HG03460 (cell line): ENCODE data around the gene STAMBP.
"Not testable (repeated sequence)": the region's sequence is repeated elsewhere in the genome, so short reads cannot be mapped to it uniquely, and the experiment has no call there.

Experiments
- ATAC-seq: cut with Tn5 transposase; IDR thresholded peaks from one replicate; pipeline ENCODE4 v1.9.1; 2021; ENCODE audit not compliant: unreplicated experiment

The STAMBP gene

DNA sequence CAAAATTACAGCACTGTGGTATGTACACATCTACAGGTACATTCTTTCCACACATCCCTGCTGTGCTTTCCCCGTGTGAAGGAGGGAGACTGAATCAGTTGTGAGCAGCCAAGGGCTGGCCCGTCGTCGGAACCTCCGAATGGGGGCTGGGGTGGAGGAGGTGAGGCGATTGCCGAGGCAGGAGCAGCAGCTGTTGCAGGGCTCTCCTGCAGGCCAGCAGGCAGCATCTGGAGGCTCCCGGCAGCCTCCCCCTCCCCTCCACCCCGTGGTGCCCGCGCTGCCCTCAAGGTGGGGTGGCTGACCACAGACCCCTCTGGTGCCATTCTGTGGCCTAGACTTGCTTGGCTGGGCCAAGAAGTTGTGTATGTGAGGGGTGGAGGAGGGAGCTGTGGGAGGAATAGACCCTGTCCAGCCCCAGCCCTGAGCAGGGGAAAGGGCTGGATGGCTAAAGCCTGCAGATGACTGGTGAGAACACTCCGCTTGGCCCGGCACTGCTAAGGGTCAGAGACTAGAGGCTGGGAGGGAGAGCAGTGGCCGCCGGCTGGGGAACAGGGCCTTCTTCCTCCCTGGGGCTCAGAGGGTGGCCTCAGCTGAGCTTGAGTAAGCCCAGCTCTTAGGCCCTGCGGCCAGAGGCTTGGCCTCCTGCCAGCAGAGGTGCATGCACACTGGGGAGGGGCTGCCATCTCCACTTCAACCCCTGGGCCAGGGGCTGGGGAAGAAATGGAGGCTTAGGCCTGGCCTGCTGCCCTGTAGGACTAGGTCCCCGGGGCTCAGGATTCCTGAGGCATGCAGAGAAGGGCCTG is 7.6 kb downstream of the STAMBP start:
- no peak for ATAC-seq

DNA sequence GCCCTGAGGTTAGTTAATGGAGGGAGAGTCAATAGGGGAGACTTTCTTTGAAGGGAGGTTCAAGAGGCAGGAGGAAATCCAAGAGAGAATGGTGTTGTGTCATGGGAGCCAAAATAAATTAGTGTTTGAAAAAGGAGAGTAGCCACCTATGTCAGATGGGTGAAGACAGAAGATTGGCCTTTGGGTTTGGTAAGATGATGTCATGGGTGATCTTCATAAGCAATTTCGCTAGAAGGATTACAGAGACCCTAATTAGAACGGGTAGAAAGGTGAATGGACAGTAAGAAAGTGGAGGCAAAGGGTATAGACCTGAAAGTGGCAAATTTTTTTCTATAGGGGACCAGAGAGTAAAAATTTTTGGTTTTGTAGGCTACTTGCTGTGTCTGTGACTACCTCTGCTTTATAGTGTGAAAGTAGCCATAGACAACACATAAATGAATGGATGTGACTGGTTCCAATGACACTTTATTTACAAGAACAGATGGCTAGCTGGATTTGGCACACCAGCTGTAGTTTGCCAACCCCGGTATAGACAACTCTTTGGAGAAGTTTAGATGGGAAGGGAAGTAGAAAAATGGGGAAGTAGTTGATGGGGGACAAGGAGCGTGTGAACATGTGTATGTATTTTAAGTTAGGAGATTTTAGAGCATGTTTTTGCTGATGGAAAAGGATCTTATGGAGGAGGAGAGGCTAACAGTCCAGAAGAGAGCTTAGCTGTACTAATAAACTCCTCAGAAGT is 9.3 kb downstream of the STAMBP start:
- no peak for ATAC-seq

DNA sequence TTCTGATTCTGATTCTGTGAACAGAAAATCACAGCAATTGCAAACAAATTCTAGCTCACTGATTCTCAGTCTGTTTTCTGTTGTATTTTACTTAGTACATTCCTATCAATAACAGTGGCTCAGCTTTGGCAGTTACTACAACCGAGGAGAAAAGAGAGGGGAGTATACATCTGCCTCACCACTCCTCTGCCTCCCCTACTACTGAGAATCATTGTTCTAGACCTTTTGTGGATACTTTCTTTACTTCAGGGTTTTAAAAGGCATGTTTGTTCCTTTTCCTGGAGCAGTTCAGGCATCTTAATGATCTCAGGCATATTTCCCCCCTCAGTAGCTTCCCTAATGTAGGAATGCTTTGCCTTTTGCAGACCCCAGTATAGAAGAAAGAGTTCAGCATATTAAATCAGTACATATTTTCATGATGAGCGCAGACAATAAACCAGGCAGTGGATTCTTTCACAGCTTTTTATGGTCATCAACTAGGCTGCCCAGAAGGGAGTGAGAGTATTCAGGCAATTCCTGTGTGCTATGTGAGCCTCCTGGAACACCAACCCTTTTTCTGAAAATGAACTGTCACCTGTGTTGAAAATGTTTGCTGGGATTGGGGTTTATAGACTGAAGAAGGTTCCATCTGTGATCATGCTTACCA is 10.3 kb downstream of the STAMBP start:
- ATAC-seq, result no peak

DNA sequence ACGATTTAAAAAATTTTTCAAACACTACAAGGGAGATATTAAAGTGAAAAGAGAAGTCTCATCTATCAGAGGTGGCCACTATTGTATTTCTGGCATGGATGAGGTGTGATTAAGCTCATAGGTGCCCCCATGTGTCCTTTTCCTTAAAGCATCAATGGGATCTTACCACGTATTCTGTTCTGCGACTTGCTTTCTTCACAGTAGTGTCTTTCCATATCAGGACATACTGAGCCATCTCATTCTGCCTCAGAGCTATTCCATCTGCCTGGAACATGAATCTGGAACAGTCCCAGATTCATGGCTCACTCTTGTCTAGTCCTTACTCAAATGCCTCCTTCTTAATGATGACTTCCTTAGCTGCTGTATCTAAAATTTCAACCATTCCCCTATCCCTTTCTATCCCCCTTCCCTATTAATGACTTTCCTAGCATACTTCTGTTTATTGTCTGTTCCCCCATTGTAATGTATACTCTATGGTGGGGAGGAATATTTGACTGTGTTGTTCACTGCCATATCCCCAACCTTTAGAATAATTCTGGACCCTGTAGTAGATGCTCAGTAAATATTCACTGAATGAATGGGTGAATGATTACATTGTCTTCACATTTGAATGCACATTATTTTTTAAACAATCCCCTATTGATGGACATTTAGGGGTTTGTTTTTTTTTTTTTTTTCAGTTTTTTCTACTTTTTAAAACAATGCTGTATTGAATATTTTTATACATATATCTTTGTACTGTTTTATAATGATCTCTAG is 11.1 kb downstream of the STAMBP start:
- no peak for ATAC-seq

DNA sequence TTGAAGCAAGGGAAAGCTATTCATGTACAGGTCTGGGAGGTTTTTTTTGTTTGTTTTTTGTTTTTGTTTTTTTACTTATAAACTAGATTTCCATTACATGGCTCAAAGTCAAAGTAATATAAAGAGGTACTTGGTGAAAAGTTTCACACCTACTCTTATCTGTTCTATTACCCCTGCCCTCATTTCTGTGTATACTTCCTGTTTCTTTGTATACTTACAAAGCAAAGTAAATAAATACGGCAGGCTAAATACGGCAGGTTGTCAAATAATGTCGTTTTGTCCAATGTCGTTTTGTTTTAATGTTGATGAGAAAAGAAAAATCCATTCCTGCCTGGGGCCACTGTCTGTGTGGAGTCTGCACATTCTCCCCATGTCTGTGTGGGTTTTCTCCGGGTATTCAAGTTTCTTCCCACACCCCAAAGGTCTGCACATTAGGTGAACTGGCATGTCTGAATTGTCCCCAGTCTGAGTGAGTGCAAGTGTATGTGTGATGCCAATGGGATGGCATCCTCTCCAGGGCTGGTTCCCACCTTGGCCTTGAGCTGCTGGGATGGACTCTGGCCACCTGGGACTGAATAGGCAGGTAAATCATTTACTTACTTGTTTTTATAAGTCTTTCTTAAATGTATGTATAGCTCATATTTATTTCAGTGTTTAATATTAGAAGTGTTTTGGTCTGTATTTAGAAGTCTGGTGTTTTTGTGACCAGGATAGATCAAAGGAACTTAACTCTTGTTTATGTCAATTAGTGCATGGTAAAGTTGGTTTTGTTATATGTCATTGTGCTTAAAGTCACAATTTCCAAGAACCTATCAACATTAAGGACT is 13.4 kb downstream of the STAMBP start:
- no peak for ATAC-seq

DNA sequence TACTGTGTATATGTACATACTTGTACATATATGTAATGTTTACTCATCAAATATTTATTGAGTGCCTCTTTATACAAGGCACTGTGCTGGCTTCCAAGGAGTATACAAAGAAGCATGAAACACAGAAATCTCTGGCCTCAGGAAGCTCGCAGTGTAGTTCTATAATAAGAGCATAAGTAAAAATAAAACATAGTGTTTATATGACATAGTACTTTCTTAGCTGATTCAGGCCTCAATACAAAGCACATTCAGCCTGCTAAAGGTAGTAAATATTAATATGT is 13.9 kb downstream of the STAMBP start:
- no peak for ATAC-seq

DNA sequence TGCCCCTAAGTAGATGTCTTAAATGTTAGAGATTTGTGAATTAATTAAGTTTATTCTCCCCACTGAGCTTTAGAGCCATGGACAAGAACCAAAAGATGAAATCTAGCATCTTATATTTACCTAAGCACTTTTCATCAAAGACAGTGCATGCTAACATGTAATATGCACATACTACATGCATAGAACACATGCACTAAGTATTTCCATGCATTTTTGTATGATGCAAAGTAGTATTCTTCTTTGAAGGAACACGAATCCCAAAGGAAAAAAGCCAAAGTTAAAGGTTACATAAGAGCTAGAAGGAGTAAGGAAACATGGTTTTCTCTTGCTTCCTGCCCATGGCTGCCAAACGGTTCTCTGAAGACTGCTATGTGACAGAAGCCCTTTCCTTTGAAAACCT is 15.3 kb downstream of the STAMBP start:
- no peak for ATAC-seq

DNA sequence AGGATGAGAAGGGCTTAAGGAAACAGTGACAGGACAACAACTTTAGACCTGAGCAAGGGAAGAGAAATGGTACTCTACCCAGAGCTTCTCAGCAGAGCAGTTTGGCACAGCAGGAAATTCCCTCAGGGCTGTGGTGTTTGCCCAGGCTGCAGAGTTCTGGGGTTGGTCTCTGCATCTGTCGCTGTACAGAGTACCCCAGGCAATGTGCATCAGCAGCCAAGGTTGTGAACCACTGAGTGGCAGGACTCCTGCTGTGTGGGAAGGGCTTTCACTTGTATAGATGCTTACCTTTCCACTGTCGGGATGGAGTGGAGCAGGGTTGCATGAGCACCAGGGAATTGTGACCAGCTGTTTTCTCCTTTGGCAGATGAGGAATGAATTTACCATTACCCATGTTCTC is 21.2 kb downstream of the STAMBP start:
- ATAC-seq, result no peak

DNA sequence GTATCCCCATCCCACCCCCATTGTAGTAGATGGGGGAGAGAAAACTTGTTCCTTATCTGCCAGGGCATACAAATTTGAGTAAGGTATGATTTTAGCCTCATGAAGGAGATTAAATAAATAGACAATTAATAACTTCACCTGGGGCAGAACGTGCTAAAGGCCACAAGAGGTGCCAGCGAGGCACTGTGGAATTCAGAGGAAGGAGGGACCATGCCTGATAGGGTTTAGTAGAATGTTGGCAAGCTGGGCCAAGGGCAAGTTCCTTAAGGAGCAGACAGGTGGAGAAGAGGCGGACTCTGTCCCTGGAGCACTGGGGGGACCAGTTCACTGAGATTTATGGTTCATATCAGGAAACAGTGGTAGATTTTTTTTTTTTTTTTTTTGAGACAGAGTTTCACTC is 22.5 kb downstream of the STAMBP start:
- no peak for ATAC-seq

DNA sequence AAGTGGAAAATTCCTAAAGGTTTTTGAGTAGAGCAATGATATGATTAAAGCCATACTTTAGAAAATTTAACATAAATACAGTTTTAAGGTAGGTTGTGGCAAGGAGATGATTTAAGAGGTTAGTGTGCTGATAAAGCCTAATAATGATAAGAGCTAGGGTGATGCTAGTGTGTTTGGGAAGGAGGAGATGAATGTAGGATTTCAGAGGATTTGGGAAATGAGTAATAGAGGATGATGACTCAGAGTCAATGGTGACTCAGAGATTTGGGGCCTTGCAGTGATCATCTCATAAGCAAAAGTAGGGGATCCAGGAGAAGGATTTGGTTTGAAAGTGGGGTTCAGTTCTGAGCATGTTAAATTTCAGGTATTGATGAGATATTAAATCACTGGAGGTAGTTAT is 23.3 kb downstream of the STAMBP start:
- ATAC-seq, result no peak

DNA sequence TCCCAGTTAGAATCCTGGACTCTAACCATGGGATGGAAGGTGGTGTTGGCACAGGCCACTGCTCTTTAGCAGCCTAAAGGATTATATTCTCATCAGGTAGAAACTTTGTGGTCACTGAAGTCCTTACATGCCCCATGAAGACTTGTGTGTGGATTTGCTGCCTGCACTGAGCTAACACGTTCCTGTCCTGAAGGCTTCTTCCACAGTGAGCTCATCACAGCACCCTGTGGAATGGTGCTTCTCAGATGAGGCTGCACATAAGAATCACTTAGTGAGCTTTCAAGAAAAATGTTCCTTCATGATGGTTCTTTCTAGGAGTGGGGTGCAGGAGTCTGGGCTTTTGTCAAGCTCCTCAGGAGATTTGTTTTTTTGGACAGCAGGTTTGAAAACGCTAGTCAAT is 26.8 kb downstream of the STAMBP start:
- ATAC-seq, result no peak

DNA sequence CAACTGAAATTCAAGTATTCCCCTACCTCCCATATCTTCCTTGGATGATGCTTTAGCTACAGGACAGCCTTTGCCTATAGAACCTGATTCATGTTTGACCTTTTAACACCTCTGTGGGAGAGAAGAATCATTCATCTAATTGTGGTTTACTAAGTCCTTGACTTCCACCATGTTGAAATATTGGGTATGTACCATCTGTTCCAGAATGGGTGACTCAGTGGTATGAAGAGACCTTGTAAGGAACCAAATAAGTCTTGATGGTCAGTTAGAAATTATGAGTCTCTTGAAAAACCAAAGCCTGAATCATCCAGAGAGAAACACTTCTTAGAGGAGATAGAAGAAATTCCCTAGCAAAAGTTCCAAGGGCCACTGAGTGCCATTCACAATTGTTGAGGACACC is 27.5 kb downstream of the STAMBP start:
- ATAC-seq, result no peak

DNA sequence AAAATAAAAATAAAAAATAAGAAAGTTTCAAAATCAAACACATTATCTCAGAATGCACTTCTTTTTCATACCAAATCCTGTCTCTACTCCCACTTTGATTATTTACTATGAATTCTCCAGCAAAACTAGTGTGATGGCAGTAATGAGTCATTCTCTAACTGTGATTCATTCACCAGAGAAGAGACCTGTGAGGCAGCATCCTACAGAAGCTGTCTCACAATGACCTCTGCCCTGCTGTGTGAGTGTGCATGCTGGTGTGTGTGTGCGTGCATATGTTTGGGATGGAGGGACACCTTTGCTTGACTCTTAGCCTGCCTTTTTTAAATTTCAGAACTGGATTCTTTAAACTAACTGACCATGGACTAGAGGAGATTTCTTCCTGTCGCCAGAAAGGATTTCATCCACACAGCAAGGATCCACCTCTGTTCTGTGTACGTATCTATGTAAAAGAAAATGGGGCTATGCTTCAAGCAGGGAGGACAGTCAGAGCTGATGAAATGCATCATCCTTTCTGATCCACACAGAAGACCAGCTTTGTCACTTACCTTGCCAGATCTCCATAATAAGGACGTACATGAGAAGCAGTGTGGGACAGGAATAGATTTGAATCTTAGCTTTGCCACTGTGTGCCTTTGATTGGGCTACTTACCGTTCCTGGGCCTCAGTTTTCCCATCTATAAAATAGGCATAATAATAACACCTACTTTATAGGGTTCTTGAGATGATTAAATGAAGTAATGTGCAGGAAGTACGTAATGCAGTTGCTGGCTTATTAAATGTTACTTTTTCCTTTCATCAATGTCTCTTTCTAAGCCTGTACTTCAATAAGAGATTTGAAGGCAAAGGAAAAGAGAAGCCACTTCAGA is 31.2 kb downstream of the STAMBP start:
- no peak for ATAC-seq

DNA sequence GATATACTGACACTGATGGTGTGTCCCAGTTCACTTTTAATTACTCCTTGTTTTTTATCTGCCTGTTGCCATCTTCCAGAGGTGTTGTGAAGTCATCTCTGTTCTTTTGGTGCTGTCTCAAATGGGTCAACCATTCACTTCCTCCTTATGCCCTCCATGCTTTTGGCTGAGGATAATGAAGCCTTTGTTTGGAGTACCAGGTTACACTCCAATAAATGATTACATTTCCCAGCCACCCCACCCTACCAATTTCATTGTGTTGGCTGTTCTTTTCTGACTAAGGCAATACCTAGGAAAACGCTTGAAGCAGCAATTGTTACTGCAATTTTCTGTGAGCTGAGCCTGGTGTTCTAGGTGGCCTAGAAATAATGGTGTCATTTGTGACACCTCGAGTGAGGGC is 34.2 kb downstream of the STAMBP start:
- ATAC-seq, result no peak

DNA sequence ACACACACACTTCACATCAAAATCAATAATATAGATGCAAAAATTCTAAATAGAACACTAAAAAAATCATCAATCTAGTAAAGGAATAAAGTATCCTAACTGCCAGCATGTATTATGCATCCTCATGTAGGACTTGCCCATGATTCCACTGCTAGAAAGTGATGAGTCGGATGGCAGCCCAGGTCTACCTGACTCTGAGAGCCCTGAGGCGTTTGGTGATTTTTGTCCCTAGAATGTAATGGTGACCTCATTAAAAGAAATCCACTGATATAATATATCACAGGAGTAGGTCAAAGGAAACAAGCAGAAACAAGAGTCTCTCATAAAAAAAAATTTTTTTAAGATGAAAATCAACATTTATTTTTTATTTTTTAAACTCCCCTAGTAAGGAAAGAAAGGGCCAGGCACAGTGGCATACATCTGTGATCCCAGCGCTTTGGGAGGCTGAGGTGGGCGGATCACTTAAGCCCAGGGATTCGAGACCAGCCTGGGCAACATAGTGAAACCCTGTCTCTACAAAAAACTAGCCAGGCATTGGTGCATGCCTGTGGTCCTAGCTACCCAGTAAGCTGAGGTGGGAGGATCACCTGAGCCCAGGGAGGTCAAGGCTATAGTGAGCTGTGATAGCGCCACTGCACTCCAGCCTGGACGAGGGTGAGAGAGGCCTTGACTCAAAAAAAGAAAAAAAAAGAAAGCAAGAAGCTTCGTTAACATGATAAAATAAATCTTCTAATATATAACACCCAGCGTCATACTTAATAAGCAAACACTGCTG is 39.6 kb downstream of the STAMBP start:
- no peak for ATAC-seq

DNA sequence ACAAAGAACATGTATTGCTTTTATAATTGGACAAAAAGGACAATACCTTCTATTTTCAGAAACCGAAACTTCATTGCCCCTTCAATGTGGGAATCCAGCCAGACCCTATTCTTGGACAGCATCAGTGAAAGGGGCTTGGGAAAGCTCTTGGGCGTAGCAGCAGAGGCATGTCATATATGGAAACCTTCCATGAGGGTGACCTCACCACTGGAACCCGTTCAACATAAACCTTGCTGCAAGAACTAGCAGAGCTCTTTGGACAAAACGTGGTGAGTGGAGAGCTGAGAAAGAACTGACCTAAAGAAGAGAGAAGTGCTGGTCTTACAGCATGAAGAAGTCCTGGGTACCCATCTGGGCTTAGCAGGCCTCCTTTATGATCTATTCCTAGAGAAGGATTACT is 41.3 kb downstream of the STAMBP start:
- ATAC-seq, result no peak

DNA sequence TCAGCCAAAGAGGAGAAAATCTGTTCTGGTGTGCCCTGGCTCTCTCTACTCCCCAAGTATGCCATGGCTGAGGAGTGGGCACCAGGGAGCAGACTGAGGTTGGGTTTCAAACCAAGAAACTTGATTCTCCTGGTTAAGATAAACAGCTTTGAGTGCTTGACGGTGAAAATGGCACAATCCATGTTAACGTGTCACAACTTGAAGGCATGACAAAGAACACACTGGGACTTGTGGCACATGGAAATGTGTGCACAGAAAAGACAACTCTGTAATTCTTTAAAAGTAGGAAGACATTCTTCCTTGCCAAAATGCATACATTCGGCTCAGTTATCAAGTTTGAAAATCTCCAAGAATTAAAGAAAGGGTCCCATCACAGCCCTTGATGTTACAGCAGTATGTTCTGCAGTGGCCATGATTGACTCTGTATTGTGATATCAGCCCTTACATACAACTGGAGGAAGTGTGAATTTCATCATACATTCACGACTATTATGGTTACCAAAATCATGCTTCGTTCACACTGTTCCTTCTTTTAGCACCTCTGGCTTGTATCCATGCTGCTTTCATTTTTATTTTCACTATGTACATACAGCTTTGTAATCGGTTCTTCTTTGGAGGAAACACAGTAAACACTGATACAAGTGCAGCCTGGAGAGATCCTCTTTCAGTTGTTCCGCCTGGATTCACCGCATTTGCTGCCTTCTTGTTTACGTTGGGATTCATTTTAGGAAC is 48.5 kb downstream of the STAMBP start:
- ATAC-seq, result no peak

DNA sequence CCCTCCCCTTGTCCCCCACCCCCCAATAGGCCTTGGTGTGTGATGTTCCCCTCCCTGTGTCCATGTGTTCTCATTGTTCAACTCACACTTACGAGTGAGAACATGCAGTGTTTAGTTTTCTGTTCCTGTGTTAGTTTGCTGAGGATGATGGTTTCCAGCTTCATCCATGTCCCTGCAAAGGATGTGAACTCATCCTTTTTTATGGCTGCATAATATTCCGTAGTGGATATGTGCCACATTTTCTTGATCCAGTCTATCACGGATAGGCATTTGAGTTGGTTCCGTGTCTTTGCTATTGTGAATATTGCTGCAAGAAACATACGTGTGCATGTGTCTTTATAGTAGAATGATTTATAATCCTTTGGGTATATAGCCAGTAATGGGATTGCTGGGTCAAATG is 49.2 kb downstream of the STAMBP start:
- not testable (repeated sequence) for ATAC-seq
